NCI-H82 (cell line): Measurements from ENCODE around the gene C1orf21.

ENCODE experiments used
- DNase-seq: peaks from one replicate; lab custom pipeline; 2025; lab: John Stamatoyannopoulos, UW

C1orf21 gene

DNA sequence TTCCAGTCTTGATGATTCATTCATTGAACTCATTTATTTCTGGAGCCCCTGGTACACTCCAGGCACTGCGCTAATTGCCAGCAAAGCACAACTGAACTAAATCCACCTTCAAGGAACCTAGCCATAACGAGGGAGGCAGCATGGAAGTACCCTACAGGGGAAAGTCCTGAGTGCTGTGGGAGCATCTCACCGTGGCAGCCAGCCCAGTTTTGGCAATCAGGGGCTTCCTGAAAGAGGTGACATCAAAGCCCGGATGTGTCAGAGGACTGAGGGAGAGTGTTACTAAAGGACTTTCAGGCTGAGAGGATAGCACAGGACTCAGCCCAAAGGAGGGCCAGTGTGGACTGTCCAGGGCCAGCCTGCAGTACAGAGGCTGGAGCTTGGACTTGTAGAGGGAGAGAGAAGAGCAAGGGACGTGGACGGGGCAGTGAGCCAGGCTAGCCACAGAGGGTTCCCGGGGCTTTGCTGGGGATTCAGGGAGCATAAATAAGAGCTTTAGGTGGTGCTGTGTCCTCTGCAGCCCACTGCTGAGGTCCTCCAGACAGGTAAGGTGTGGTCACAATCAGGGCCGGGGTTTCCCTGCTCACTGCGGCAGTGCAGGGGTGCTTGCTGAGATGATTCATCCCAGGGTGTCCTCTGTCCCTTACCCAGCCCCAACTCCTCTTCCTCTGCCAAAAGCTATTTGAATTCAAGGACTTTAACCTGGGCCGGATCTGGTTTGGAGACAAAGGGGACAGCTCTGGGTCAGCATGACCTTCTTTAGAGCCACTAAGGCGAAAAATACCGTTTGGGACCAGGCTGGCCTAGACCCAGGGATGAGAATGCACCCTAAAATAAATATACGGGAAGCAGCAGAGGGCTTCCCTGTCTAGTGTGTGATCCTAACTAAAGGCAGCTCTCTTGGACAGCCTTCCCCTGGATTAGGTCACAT is 239.5 kb downstream of the C1orf21 start:
- DNase-seq: no peak

DNA sequence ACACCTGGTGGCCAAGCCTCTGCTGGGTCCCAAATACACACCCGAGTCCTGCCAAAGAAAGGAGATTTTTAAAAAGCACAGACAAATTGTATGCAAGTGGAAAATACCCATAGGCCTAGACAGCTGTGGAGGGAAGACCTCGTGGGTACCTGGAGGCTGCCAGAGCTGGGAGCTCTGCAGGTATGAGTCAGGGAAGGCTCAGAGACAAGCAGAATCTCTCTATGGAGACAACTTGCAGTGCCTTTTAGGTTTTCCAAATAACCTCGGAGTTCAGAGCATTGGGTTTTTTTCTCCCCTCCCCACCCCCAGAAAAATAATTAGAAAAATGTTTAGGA is 240.1 kb downstream of the C1orf21 start:
- no peak for DNase-seq

DNA sequence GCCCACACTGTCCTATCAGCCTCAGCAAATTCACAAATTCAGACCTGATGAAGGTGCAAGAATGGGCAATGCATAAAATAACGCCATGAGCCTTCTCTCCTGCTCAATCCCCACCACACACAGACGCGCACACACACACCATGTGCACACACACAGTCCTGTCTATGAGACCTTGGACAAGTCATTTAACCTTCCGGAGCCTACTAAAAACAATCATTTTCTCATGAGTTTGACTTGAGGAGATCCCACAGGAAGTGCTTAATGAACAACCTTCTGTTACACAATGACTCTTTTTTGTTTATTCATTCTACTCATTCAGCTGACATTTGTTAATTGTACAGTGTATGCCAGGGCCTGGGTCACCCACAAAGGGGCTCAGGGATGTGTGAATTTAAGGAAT is 242.4 kb downstream of the C1orf21 start:
- no peak for DNase-seq

GRCh38 chr1:184630679-184631060 is 243.8 kb downstream of the C1orf21 start:
- no peak for DNase-seq

DNA sequence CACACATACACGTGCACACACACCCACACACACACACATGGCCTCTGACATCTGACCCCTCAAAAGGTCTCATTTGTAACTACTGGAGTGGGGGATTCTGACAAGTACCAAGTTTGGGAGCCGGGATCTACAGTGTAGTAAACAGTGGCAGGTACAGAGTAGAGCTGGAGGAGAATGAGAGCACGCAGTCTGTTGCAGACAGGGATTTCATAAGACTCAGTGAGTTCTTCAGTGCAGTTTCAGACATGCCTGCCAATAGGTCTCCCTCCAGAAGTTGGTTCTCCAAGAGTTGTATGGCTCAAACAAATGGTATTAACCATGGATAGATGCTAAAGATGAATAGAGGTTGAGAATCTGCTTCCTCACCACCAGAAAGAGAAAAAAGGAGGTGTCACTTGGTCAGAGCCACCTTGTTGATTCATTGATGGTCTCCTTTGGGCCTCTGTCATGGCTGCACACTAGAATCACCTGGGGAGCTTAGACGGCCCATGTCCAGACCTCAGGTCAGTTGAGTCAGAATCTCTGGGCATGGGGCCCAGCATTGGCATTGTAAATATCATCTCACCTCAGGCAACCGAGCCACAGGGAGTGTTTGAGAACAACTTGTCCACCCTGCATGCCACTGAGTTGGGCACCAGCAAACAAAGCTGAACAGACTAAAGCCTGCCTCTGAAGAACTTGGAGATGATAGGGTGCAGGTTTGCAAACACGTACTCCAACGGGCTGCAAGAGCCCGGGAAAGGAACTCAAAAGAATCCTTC is 245.8 kb downstream of the C1orf21 start:
- DNase-seq: no peak

GRCh38 chr1:184633785-184634184 is 247.0 kb downstream of the C1orf21 start:
- DNase-seq: peak; percentile 81

GRCh38 chr1:184634296-184634695 is 247.5 kb downstream of the C1orf21 start:
- peak; percentile 96 for DNase-seq

DNA sequence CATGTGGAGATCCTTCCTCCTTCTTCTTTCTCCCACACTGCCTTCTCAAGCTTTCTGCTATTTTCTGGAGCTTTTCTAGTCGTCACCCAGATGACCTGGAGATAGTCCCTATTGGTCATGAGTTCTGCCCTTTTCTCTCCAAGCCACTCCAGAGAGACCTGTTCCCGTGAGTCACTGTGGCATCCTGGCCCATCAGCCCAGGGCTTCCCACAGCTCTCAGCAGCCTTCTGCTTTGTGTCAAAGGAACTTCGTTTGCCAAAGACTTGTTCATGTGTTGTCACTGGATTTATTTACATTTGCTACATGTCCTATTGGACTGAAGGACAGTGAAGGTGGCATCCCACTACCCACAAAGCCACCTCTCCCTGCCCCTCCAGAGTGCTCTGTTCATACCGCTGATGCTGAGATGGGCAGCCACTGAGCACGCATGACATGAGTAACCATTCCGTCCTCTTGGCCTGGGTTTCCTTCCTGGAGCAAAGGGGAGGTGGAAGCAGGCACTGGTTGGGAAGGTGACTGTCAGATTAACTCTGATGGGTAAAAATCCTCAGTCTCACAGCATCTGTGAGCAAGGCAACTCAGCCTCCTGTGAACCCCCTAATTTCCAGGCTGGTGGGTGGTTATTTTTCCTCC is 248.6 kb downstream of the C1orf21 start:
- no peak for DNase-seq

DNA sequence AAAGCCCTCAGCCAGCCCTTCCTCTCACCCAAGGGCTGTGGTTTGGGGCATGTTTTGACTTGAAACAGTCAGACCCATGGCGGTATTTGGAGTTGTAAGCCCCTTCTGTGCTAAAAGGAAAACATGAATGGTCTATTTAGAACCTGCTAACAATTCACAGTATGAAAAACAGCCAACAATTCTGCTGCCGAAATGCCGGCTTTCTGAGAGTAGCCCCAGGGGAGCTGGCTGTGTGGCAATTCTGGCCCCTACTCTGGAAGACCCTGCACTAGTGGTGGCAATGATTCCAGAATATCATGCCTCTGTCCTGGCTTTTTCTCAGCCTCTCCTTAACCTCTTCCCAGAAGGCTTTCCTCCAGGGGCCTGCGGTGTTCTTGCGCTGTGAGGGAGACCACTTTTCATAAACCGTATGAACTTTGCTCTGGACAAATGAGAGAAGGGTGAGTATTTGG is 249.2 kb downstream of the C1orf21 start:
- DNase-seq: no peak

DNA sequence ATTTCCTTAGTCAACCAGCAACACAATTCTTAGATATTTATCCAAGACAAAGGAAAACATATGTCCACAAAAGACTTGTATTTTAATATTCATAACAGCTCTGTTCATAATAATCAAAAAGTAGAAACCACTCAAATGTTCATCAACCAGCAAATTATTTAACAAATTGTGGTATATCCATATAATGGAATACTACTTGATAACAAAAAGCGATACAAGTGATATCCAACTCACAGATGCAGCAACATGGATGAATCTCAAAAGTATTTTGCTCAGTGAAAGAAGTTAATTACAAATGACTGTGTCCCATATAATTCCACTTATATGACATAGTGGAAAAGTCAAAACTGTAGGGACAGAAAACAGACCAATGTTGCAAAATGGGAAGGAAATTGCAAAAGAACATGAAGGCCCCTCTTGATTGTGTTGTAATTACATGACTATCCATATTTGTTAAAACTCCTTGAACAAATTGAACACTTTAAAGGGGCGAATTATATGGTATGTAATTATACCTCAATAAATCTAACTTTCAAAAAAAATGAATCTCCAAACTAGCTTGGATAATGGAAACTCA is 250.9 kb downstream of the C1orf21 start:
- DNase-seq: no peak

GRCh38 chr1:184639205-184639604 is 252.4 kb downstream of the C1orf21 start:
- no peak for DNase-seq

- peak; percentile 69 for DNase-seq
Measured at GRCh38 chr1:184640505-184640904, 253.7 kb downstream of the C1orf21 start.

GRCh38 chr1:184641894-184642293 is 255.1 kb downstream of the C1orf21 start:
- peak; percentile 83 for DNase-seq

GRCh38 chr1:184643661-184644060 is 256.8 kb downstream of the C1orf21 start:
- no peak for DNase-seq

- DNase-seq: no peak
Measured at GRCh38 chr1:184644771-184645170, 257.9 kb downstream of the C1orf21 start.

- DNase-seq: no peak
Measured at GRCh38 chr1:184646178-184646701, 259.4 kb downstream of the C1orf21 start.

GRCh38 chr1:184646824-184647223 is 260.0 kb downstream of the C1orf21 start:
- no peak for DNase-seq

GRCh38 chr1:184647471-184647870 is 260.6 kb downstream of the C1orf21 start:
- DNase-seq: no peak

GRCh38 chr1:184648160-184648855 is 261.5 kb downstream of the C1orf21 start:
- DNase-seq: no peak

- no peak for DNase-seq
Measured at GRCh38 chr1:184648856-184649201, 262.0 kb downstream of the C1orf21 start.

- DNase-seq: no peak
Measured at GRCh38 chr1:184649451-184649888, 262.6 kb downstream of the C1orf21 start.
